ENCODE data around the gene MRPS18B. TPM values are rescaled to one million over a fixed set of nuclear protein-coding genes. Genes with fewer than 3 reads are reported as not detected.

Gene MRPS18B
- polyA plus RNA-seq, 1 experiment, result 56.6 TPM

DNA sequence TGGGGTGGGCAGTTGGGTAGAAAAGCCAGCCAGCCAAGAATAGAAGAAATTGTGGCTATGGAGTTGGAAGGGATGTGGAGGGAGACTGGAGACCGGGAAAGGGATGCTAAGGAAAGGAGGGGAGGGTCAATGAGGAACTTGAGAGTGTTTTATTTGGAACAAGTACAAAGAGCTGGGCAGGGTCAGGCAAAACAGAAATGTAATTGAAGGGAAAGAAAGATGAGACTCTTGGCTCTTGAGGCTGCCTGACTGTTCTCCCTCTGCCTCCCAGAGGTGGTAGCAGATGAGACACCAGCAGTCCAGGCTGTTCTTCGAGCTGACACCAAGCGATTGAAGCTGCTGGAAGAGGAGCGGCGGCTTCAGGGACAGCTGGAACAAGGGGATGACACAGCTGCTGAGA lies 33.7 kb upstream of the MRPS18B start:
- no peak overlapping the region for H3K27ac ChIP-seq (ENCODE audit: low read depth, low read length)
- H3K9me3 ChIP-seq (ENCODE audit: control insufficient read depth, insufficient read depth, low read length), result no peaks in the 10 kb centered on the region; the same call in 1 of the 2 replicates
- POLR2A ChIA-PET, result interaction anchor here (1.6 kb wide), 1 partner anchor 13 kb away, joined by 5 read pairs; no protein-coding TSS in a partner anchor
- TF ChIP-seq CTCF (IDR thresholded peaks at IDR 0.05; ENCODE audit: low read depth, low read length), result no peak
- no peak for DNase-seq (ENCODE audit: low read depth, low spot score)
- CTCF ChIA-PET, result no interaction called here
- no peak overlapping the region for H3K4me3 ChIP-seq (ENCODE audit: low read depth, low read length)
- no peaks in the 10 kb centered on the region for H3K27me3 ChIP-seq (ENCODE audit: control insufficient read depth, insufficient read depth, low read length)

- ChIA-PET CTCF (interaction anchor here (1.1 to 1.3 kb wide), 2 partner anchors 45 to 49 kb away, joined by 4 to 5 read pairs; no protein-coding TSS in a partner anchor), POLR2A (interaction anchor here (1.4 to 1.9 kb wide), 3 partner anchors 19 to 23 kb away, joined by 3 to 11 read pairs (median 8); partner anchors contain the start of gene ABCF1)
- no peaks in the 10 kb centered on the region; the same call in 1 of the 2 replicates for H3K9me3 ChIP-seq (ENCODE audit: control insufficient read depth, insufficient read depth, low read length)
- H3K4me3 ChIP-seq (ENCODE audit: low read depth, low read length), result no peak overlapping the region
- TF ChIP-seq CTCF (IDR thresholded peaks at IDR 0.05; ENCODE audit: low read depth, low read length), result no peak
- H3K27me3 ChIP-seq (ENCODE audit: control insufficient read depth, insufficient read depth, low read length), result no peaks in the 10 kb centered on the region
- peak overlapping the region; percentile 66 for H3K27ac ChIP-seq (ENCODE audit: low read depth, low read length)
- DNase-seq (ENCODE audit: low read depth, low spot score), result no peak
These were observed 27.8 kb upstream of the MRPS18B start for GRCh38 chr6:30589754-30590358.

- Histone ChIP-seq H3K27ac (ENCODE audit: low read depth, low read length) (peak overlapping the region; percentile 66), H3K4me3 (ENCODE audit: low read depth, low read length) (no peak overlapping the region), H3K27me3 (ENCODE audit: control insufficient read depth, insufficient read depth, low read length) (no peaks in the 10 kb centered on the region), H3K9me3 (ENCODE audit: control insufficient read depth, insufficient read depth, low read length) (no peaks in the 10 kb centered on the region; the same call in 1 of the 2 replicates)
- ChIA-PET CTCF (interaction anchor here (0.7 to 1.3 kb wide), 4 partner anchors 13 to 127 kb away, joined by 3 to 5 read pairs (median 4); partner anchors contain the start of gene MDC1), POLR2A (interaction anchor here (0.7 to 1.9 kb wide), 6 partner anchors 11 to 128 kb away, joined by 3 to 15 read pairs (median 10); partner anchors contain the start of gene ABCF1)
- DNase-seq (ENCODE audit: low read depth, low spot score), result no peak
- no peak for TF ChIP-seq CTCF (IDR thresholded peaks at IDR 0.05; ENCODE audit: low read depth, low read length)
These were observed 27.1 kb upstream of the MRPS18B start for GRCh38 chr6:30590509-30590908.

DNA sequence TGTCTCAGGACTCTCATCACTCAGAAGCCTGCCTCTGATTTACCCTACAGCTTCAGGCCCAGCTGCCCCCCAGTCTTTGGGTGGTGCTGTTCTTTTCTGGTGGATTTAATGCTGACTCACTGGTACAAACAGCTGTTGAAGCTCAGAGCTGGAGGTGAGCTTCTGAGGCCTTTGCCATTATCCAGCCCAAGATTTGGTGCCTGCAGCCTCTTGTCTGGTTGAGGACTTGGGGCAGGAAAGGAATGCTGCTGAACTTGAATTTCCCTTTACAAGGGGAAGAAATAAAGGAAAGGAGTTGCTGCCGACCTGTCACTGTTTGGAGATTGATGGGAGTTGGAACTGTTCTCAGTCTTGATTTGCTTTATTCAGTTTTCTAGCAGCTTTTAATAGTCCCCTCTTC lies 26.6 kb upstream of the MRPS18B start:
- peak; percentile 48 for DNase-seq (ENCODE audit: low read depth, low spot score)
- Histone ChIP-seq H3K9me3 (ENCODE audit: control insufficient read depth, insufficient read depth, low read length) (no peaks in the 10 kb centered on the region; the same call in 1 of the 2 replicates), H3K27me3 (ENCODE audit: control insufficient read depth, insufficient read depth, low read length) (no peaks in the 10 kb centered on the region), H3K4me3 (ENCODE audit: low read depth, low read length) (no peak overlapping the region), H3K27ac (ENCODE audit: low read depth, low read length) (peak overlapping the region; percentile 66)
- ChIA-PET CTCF (interaction anchor here (0.7 to 1.3 kb wide), 4 partner anchors 14 to 126 kb away, joined by 3 to 5 read pairs (median 4); partner anchors contain the start of gene MDC1), POLR2A (interaction anchor here (0.7 to 1.9 kb wide), 6 partner anchors 10 to 128 kb away, joined by 3 to 15 read pairs (median 10); partner anchors contain the start of gene ABCF1)
- no peak for TF ChIP-seq CTCF (IDR thresholded peaks at IDR 0.05; ENCODE audit: low read depth, low read length)

DNA sequence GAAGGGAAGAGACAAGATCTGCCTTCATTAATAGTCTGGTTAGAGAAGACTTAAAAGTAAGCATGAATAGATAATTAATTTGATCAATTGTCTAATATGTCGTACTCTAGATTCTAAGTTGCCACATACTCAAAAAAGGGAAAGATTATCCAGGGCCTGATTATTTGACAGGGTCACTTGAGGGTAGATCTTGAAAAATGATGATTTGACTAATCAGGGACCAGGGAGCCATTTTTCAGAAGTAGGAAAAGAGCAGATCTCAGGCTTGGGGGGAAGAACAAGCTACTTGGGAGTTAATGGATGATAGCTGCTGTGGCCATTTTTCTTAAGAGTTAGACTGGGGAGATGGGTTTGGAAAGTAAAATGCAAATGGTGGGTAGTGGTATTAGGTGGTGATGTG lies 25.4 kb upstream of the MRPS18B start:
- ChIA-PET POLR2A (no interaction called here), CTCF (interaction anchor here (0.6 kb wide), 1 partner anchor 51 kb away, joined by 3 read pairs; no protein-coding TSS in a partner anchor)
- H3K27ac ChIP-seq (ENCODE audit: low read depth, low read length), result no peak overlapping the region
- no peak for DNase-seq (ENCODE audit: low read depth, low spot score)
- no peak for TF ChIP-seq CTCF (IDR thresholded peaks at IDR 0.05; ENCODE audit: low read depth, low read length)
- H3K27me3 ChIP-seq (ENCODE audit: control insufficient read depth, insufficient read depth, low read length), result no peaks in the 10 kb centered on the region
- H3K9me3 ChIP-seq (ENCODE audit: control insufficient read depth, insufficient read depth, low read length), result no peaks in the 10 kb centered on the region; the same call in 1 of the 2 replicates
- no peak overlapping the region for H3K4me3 ChIP-seq (ENCODE audit: low read depth, low read length)
